ENCODE measurements around the gene TPCN2.

DNA sequence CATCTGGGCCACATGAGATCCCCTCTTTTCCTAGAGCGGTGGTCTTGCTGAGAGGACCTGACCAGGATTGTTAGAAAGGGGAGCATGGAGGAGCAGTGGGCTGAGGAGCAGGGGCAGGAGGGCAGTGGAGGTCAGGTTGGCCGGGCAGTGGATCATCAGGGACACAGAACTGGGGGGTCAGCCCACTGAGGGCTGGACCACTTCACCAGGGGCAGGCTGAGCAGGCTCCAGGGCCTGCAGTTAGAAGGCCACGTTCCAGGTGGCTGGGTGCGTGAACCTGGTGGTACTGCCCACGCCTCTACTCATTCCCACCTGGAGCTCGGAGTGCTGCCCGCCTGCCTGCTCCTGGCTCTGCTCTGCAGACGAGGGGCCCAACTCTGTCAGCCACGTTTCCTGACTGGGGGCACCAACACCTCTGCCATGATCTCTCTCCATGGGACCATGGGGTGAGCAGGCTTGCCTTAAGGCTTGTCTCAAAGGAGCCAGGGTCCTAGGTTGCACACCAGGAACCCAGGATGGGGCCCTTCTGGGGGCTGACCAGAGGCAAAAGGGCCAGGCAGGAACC, 45.3 kb upstream of the TPCN2 start:
- TF ChIP-seq POLR2A (IDR thresholded peaks at IDR 0.05), result no peak
- TF ChIP-seq, protein P1, sequence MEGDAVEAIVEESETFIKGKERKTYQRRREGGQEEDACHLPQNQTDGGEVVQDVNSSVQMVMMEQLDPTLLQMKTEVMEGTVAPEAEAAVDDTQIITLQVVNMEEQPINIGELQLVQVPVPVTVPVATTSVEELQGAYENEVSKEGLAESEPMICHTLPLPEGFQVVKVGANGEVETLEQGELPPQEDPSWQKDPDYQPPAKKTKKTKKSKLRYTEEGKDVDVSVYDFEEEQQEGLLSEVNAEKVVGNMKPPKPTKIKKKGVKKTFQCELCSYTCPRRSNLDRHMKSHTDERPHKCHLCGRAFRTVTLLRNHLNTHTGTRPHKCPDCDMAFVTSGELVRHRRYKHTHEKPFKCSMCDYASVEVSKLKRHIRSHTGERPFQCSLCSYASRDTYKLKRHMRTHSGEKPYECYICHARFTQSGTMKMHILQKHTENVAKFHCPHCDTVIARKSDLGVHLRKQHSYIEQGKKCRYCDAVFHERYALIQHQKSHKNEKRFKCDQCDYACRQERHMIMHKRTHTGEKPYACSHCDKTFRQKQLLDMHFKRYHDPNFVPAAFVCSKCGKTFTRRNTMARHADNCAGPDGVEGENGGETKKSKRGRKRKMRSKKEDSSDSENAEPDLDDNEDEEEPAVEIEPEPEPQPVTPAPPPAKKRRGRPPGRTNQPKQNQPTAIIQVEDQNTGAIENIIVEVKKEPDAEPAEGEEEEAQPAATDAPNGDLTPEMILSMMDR (IDR thresholded peaks at IDR 0.05), result no peak
